Dorsolateral prefrontal cortex (tissue), 118 donors: ENCODE data around the gene PLA1A. TPM values are rescaled to one million over a fixed set of nuclear protein-coding genes. Genes with fewer than 3 reads are reported as not detected.

Source experiments
- total RNA-seq, 120 experiments: library from RNA; stranded (reverse); gene quantifications; one replicate each; pipeline versions ENCODE4 v1.2.3 to v1.2.4, GENCODE V29; 2022

PLA1A gene
- total RNA-seq, 120 experiments from 2014 or later: 0.46 to 17.2 (median 4.3) TPM

Other genes starting within 250 kb of the PLA1A start
- gene TMEM39A, start 134.3 kb upstream of the PLA1A start, total RNA-seq: 10 to 100 TPM in 116 of 120 experiments, 1 to 10 TPM in 4; 8.7 to 30.1 (median 18.3) TPM
- 10 to 100 TPM; 12.9 to 39.8 (median 23.4) TPM for gene POGLUT1, start 128.9 kb upstream of the PLA1A start, total RNA-seq
- gene TIMMDC1, start 99.3 kb upstream of the PLA1A start, total RNA-seq: 100 to 1,000 TPM in 18 of 120 experiments, 10 to 100 TPM in 102; 64.2 to 117 (median 91.3) TPM
- gene CD80, start 38.3 kb upstream of the PLA1A start, total RNA-seq: 1 to 10 TPM in 3 of 120 experiments, under 1 TPM in 30, not detected in 87; 0.16 to 1.7 (median 0.46) TPM
- gene ADPRH, start 18.4 kb upstream of the PLA1A start, total RNA-seq: 1 to 10 TPM; 1.0 to 6.1 (median 2.8) TPM
- gene POPDC2, start 62.7 kb downstream of the PLA1A start, total RNA-seq: 1 to 10 TPM in 111 of 120 experiments, under 1 TPM in 9; 0.47 to 8.0 (median 2.1) TPM
- gene COX17, start 79.5 kb downstream of the PLA1A start, total RNA-seq: 10 to 100 TPM; 24.5 to 55.4 (median 36.6) TPM
- gene CFAP91, start 105.1 kb downstream of the PLA1A start, total RNA-seq: 10 to 100 TPM in 94 of 120 experiments, 1 to 10 TPM in 26; 6.4 to 19.5 (median 12.4) TPM
- 1 to 10 TPM in 7 of 120 experiments, under 1 TPM in 100, not detected in 13; 0.12 to 1.3 (median 0.47) TPM for gene NR1I2, start 184.2 kb downstream of the PLA1A start, total RNA-seq